SHP77 (cell line): ENCODE results near the gene LUC7L3.
"Not testable (repeated sequence)": the region's sequence is repeated elsewhere in the genome, so short reads cannot be mapped to it uniquely, and the experiment has no call there.

ENCODE experiments used
- DNase-seq, 2 experiments: peaks; one replicate each; lab custom pipeline; 2025; lab: John Stamatoyannopoulos, UW

LUC7L3 gene, protein sequence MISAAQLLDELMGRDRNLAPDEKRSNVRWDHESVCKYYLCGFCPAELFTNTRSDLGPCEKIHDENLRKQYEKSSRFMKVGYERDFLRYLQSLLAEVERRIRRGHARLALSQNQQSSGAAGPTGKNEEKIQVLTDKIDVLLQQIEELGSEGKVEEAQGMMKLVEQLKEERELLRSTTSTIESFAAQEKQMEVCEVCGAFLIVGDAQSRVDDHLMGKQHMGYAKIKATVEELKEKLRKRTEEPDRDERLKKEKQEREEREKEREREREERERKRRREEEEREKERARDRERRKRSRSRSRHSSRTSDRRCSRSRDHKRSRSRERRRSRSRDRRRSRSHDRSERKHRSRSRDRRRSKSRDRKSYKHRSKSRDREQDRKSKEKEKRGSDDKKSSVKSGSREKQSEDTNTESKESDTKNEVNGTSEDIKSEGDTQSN

DNA sequence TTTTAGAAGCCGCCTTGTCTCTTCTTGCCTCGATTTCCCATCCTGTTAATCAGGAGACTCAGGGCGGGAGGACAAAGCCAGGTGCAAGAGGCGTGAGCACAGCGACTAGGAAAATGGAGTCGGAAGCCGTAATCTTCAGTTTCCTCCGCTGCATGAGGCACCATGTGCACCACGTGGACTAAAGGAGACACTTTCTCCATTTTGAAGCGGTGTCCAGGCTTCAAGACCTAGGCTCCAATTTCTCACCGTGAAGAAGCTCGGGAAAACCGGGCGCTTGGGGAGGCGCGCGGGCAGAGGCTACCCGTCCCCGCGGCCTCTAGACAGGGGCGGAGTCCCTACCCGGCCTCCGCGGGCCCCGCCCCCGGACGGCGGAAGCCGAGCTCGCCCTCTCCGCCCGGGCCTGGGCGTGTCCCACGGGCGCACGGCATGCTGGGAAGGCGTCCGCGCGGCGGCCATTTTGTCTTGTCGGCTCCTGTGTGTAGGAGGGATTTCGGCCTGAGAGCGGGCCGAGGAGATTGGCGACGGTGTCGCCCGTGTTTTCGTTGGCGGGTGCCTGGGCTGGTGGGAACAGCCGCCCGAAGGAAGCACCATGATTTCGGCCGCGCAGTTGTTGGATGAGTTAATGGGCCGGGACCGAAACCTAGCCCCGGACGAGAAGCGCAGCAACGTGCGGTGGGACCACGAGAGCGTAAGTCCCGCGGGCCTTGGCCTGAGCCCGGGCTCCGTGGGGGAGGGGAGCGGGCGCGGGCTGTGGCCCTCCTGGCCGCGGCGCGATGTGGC lies at the start of gene LUC7L3:
LUC7L3 (plus strand) TSS at position 460 of the 780 bp plus-strand sequence; CDS start at position 590, 130 bp downstream.
- DNase-seq = peak; percentile 93 to 96

DNA sequence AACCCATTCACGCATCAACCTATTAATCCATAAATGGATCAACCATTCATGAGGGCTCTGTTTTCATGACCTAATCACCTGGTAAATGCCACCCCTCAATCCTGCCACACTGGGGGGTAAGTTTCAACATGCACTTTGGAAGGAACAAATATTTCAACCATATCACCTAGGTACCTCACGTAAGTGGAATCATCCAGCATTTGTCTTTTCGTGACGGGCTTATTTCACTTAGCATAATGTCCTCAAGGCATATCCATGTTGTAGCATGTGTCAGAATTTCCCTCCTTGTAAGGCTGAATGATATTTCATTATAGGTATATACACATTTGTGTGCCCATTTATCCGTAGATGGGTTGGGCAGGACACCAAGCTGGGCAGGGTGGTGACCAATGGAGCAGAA lies 47.3 kb upstream of the LUC7L3 start:
- DNase-seq = no peak

DNA sequence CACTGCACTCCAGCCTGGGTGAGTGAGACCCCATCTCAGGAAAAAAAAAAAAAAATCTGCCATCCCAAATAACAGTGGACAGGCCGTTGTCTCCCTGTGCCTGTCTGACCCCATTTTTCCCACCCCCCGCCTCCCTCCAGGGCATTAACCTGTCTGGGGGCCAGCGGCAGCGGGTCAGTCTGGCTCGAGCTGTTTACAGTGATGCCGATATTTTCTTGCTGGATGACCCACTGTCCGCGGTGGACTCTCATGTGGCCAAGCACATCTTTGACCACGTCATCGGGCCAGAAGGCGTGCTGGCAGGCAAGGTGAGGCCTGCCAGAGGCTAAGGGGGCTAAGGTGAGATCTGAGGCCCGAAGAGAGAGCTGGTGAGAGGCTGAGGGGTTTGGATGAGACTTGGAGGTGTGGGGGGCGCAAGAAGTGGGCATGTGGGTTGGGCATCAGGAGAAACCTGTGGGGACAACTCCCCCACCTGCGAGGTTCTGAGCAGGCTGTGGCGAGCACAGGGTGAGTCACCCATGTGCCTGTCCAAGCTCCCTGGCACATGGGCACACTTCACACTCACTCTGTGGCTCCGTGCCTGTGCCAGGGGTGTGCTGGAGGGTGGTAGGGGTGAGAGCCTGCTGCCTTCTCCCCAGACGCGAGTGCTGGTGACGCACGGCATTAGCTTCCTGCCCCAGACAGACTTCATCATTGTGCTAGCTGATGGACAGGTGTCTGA lies 46.4 kb upstream of the LUC7L3 start:
- no peak for DNase-seq

DNA sequence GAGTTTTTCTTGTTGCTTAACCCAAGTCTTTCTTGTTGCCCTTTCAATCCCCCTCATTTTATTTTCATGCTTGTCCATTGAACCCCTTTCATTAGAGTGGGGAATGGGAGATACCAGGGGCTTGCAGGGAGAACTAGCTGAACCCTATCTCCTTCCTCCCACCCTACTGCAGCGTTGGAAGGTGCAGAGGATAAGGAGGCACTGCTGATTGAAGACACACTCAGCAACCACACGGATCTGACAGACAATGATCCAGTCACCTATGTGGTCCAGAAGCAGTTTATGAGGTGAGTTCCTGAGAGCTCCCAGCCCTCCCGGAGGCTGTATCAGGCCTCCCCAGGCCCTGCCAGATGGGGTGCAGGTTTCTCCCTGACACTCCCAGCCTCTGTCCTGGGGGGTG lies 44.2 kb upstream of the LUC7L3 start:
- no peak for DNase-seq

DNA sequence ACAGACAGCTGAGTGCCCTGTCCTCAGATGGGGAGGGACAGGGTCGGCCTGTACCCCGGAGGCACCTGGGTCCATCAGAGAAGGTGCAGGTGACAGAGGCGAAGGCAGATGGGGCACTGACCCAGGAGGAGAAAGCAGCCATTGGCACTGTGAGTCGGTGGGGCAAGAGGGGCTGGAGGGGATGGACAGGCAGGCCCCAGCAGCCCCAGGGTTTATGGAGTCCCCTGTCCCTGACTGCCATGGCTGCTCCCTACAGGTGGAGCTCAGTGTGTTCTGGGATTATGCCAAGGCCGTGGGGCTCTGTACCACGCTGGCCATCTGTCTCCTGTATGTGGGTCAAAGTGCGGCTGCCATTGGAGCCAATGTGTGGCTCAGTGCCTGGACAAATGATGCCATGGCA lies 43.8 kb upstream of the LUC7L3 start:
- peak in 1 of 2 experiments; percentile 29 for DNase-seq

DNA sequence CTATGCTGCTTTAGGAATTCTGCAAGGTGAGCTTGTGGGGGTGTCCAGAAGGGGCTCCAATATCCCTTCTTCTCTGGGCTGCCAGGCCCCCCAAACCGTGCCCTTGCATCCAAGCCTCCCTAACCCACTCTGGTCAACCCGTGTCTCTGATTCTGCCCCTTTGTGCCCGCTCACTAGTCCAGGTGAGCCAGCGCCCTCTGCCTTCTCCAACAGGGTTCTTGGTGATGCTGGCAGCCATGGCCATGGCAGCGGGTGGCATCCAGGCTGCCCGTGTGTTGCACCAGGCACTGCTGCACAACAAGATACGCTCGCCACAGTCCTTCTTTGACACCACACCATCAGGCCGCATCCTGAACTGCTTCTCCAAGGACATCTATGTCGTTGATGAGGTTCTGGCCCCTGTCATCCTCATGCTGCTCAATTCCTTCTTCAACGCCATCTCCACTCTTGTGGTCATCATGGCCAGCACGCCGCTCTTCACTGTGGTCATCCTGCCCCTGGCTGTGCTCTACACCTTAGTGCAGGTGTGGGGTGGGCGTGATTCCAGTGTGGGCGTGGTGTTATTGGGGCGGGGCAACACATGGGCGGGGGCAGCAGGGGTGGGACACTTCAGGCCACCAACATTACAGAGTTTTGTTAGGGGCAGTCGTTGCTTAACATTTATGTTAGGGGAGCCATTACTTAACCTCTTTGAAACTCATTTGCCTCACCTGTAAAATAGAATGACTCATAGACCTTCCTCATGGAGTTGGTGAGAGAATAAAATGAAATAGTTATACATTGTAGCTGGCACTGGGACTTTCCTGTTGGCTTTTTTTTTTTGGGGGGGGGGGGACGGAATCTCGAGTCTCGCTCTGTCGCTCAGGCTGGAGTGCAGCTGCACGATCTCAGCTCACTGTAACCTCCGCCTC lies 43.1 kb upstream of the LUC7L3 start:
- DNase-seq = no peak

DNA sequence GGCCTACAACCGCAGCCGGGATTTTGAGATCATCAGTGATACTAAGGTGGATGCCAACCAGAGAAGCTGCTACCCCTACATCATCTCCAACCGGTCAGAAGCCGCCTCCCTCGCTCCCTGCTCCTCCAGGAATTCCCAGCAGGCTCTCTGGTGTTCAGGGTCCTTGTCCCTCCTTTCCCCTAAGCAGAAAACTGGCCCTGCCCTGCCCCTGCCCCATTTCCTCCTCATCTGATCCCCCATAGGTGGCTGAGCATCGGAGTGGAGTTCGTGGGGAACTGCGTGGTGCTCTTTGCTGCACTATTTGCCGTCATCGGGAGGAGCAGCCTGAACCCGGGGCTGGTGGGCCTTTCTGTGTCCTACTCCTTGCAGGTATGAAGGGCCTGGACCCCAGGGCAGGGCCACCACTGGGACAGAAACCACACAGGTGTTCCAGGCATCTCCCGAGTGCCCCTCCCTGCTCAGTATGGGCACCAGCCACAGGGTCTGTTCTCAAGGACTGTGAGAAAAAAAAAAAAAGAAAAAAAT lies 41.5 kb upstream of the LUC7L3 start:
- no peak for DNase-seq

DNA sequence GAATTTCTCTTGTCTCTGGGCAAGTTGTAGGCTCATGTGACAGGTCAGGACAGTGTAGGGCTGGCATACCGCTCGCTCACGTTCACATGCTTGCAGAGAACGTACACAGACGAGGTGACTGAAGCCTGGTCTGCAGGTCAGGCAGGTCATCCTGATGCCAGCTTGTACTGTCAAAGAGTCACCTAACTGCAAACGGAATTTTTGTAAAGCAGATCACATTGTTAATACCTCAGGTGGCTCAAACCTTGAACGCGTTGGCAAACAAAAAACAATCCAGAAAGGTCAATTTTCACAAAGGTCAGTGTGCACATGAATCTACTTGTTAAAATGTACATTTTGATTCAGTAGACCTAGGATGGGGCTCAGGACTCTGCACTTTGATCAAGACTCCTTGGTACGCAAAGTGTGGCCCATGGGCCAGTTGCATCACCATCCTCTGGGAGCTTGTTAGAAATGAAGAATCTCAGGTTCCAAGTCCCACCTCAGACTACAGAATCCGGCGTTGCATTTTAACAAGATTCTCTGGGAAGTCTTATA lies 40.3 kb upstream of the LUC7L3 start:
- DNase-seq = no peak

DNA sequence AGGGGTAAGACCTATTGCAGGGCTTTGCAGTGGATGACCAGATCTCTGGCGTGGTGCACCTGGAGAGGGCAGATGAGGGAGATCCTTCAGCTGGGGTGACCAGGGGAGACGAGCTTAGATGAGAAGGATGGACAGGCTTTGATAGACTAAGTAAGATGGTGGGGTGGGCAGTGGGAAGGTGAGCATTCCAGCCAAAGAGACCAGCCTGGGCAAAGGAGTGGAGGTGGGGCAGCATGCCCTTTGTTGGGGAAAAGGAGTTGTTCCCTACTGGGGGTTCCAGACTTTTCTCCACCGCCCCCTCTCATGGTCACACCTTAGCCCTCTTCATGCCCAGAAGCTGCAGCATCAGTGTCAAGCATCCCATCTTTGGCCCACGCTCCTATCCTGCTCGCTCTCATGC lies 39.3 kb upstream of the LUC7L3 start:
- DNase-seq = no peak

DNA sequence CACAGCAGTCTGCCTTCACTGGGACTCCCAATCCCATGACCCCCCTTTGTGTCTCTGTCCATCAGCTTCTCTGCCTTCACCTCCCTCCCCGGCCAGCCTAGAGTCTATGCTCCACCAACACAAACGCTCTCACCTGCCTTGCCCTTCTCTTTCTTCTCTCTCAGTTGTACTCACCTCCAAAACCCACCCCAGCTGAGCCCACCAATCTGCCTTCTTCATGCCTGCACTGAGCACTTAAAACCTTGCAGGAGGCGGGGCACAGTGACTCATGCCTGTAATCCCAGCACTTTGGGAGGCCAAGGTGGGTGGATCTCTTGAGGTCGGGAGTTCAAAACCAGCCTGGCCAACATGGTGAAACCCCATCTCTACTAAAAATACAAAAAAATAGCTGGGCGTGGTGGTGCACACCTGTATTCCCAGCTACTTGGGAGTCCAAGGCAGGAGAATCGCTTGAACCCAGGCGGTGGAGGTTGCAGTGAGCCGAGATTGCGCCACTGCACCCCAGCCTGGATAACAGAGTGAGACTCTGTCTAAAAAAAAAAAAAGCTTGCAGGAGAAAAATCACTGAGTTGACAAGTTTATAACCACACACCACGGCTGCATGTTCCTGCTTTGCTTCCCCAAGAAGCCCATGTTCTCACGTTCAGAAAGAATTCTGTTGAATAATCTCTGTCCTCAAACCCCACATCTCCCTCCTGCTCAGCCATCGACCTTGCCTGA lies 38.7 kb upstream of the LUC7L3 start:
- not testable (repeated sequence) for DNase-seq

DNA sequence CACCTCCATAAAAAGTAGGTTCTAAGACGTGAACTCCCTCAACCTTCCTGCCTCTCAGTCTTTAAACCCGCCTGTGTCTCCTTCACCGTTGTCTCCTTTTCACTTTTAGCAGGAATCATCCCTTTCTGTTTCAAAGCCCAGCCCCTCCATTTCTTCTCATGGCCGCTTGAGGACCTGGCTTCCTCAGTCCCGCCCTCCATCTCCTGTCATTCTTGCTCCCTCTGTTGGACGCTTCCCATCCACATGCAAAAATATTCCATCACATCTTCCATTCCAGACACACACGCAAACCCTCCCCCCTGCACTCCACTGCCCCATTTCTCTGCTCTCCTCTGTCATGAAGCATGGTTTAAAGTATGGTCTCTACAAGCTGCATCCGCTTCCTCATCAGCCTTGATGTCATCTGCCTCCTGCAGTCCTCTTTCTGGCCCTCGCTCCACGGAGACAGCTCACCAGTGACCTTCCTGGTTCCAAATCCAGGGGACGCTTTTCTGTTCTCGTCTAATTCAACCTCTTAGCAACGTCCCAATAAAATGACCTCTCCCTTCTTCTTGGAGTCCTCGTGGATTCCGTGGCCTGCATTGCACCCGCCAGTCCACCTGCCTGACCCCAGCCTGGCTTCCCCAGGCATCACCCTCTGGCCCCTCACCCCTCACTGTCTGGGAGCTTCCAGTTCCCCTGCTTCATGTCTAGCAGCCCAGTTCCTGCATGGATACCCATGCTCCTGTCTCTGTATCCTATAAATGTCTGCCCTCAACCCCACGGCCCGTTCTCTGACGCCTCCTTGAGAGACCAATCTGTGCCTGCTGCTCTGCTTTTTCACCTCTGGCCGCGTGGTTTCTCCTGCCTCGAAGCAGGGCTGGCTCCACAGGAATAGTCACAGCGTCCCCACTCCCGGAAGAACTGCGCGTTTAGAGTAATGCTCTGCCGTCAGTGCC lies 37.9 kb upstream of the LUC7L3 start:
- DNase-seq = peak; percentile 58 to 79

DNA sequence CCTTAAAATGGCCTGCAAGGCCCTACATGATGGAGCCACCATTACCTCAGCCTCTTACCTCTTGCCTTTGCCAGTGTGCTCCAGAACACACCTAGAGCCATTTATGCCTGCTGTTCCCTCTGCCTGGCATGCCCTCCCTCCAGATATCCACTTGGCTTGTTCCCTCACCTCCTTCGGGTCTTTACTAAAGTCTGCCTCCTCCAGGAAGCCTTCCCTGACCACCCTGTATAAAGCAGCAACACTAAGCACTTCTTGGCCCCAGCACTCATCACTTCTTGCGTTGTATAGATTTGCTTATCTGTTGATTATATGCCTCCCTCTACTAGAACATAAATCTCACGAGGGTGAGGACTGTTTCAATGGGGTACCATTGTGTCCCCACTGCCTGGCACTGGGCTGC lies 37.0 kb upstream of the LUC7L3 start:
- DNase-seq = no peak

DNA sequence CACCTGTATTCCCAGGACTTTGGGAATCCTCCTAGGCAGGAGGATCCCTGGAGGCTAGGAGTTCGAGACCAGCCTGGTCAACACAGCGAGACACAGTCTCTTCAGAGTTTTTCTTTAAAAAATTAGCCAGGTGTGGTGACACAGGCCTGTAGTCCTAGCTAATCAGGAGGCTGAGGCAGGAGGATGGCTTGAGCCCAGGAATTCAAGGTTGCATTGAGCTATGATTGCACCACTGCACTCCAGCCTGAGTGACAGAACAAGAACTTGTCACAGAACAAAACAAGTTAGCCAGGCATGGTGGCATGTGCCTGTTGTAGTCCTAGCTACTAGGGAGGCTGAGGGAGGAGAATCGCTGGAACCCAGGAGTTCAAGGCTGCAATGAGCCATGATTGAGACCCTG lies 36.5 kb upstream of the LUC7L3 start:
- DNase-seq = no peak

DNA sequence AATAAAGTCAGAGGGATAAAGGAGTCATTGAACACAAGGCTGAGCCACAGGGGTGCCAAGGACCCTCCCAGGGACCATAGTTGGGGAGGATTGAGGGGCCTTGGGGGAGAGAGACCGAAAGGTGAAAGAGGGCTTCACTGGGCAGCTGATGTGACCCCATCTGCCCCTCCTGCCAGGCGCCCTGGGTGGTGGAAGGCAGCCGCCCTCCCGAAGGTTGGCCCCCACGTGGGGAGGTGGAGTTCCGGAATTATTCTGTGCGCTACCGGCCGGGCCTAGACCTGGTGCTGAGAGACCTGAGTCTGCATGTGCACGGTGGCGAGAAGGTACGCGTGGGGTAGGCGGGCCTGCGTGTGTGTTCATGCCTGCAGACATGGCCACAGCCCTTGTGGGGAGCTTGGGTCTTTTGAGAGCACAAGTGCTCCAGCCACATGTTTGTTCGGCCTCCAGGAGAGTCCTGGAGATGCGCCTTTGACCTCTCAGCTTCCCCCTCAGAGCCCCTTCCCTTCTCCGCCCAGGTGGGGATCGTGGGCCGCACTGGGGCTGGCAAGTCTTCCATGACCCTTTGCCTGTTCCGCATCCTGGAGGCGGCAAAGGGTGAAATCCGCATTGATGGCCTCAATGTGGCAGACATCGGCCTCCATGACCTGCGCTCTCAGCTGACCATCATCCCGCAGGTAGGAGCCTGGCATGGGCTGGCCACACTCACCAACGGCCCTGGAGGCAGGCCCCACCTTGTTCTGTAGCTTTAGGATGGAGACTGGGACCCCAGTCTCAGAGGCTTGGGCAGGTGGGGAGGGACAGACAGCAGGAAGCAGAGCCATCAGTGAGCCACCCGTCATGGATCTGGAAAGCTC lies 35.7 kb upstream of the LUC7L3 start:
- no peak for DNase-seq

DNA sequence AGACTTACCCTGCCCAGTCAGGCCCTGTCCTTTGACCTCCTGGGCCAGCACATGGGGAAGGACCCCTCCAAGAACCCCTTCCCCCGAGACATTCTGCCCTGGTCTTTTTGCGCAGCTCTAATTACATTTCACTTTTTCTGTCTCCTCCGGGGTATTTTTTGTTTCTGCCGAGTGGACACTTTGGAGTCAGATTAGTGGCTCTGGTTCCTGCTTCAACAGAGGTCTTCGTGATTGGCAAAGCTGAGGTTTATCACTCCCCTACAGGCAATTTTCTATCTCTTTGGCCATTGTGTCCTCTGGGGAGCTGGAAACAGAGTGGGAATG lies 35.2 kb upstream of the LUC7L3 start:
- DNase-seq = no peak

DNA sequence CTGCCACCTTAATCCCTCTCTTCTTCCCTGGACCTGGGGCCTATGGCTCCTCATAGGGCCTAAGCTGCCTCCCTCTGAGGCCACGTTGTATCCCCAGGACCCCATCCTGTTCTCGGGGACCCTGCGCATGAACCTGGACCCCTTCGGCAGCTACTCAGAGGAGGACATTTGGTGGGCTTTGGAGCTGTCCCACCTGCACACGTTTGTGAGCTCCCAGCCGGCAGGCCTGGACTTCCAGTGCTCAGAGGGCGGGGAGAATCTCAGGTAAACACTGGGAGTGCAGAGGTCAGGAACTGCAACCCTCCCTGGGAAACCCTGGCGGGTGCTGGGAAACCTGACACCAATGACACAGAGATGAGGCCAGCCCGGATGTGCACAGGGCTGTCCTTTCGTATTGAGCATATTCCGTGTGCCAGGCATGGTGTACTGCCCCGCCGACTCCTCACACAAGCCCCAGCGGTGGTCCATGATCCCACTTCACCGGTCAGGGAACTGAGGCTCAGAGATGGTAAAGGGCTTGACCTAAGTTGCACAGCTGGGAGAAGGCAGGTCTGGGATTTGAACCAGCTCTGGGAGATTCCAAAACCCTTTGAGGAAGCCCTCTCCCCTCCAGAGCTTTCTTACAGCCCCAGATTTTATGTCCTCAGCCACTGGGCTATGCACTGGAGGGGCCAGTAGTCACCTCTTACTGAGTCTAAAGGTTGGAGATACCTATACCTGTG lies 34.6 kb upstream of the LUC7L3 start:
- peak; percentile 36 to 49 for DNase-seq

DNA sequence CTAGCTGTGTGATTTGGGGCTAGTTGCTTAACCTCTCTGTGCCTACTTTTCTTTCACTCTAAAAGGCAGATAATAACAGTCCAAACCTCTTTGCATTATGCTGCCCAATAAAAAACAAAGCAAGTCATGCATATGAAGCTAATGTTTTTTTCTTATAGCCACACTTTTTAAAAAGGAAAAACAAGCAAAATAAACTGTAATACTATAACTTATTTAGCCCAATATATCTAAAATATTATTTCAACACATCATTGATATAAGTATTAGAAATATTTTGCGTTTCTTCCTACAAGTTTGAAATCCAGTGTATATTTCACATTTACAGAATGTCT lies 34.1 kb upstream of the LUC7L3 start:
- no peak for DNase-seq
